ENCODE measurements around the gene TCFL5.

GRCh38 chr20:62839816-62840215 is 21.8 kb downstream of the TCFL5 start:
- TF ChIP-seq CTCF (IDR thresholded peaks at IDR 0.05): no peak
- TF ChIP-seq POLR2A (IDR thresholded peaks at IDR 0.05): no peak

All from Peyer's patch (tissue), 4 donors.